Endothelial cell of umbilical vein (primary cell): Measurements from ENCODE around the gene TAT. TPM values are rescaled to one million over a fixed set of nuclear protein-coding genes. Genes with fewer than 3 reads are reported as not detected.

ENCODE experiments used
- BruUV-seq: library from RNA; stranded (reverse); fragments of 400-500 nt; replicated peaks from 2 replicates; lab custom pipeline; 2021; lab: Mats Ljungman, UMichigan
- CTCF ChIA-PET: fragments of 300-600, 350-600 bp; sonication (Branson Sonifier 250); formaldehyde crosslinking; loops from one replicate; lab custom pipeline; 2021; ENCODE audit warnings: antibody characterized with exemption, inconsistent platforms; lab: Charles Lee
- POLR2A ChIA-PET: fragments of 300-600, 350-600 bp; sonication (Branson Sonifier 250); formaldehyde crosslinking; loops from one replicate; lab custom pipeline; 2021; ENCODE audit warnings: antibody characterized with exemption, inconsistent platforms; lab: Charles Lee
- DNase-seq: peaks from one replicate; pipeline ENCODE4 v3.0.0-alpha.2; 2011; ENCODE audit warnings: low read depth, low spot score
- FAIRE-seq: peaks from 2 replicates; lab custom pipeline; 2011; peaks lifted over from hg19 to GRCh38; lab: Jason Lieb, UNC
- H2AFZ ChIP-seq: 2 replicates; pipeline ENCODE4 v1.6.0; 2012; ENCODE audit warnings: low read depth, low read length, control low read depth, inconsistent platforms
- H3K27ac ChIP-seq: 2 replicates; pipeline ENCODE4 v1.5.1; 2011; ENCODE audit warnings: low read depth, mild to moderate bottlenecking, control low read depth, low read length, moderate library complexity; ENCODE audit not compliant: insufficient read depth
- H3K27me3 ChIP-seq, 2 experiments: 2 replicates each; pipeline versions ENCODE4 v1.6.0 to v1.6.1; 2011; ENCODE audit warnings: low read length in 2 of 2, mixed read lengths in 1 of 2; ENCODE audit not compliant: control insufficient read depth in 2 of 2, insufficient read depth in 2 of 2
- H3K36me3 ChIP-seq, 2 experiments: 2 replicates in 1 of 2; 3 replicates in 1 of 2; pipeline ENCODE4 v1.5.1; 2011; ENCODE audit warnings: low read length in 2 of 2, mild to moderate bottlenecking in 1 of 2, moderate library complexity in 1 of 2; ENCODE audit not compliant: control insufficient read depth in 2 of 2, insufficient read depth in 2 of 2; ENCODE audit errors: extremely low read depth in 1 of 2
- H3K4me1 ChIP-seq: 3 replicates; pipeline ENCODE4 v1.5.1; 2011; ENCODE audit warnings: mild to moderate bottlenecking, low read length; ENCODE audit not compliant: control insufficient read depth, insufficient read depth; ENCODE audit errors: extremely low read depth
- H3K4me2 ChIP-seq: 2 replicates; pipeline ENCODE4 v1.6.1; 2011; ENCODE audit warnings: low read length, control low read depth, mixed read lengths; ENCODE audit not compliant: insufficient read depth
- H3K4me3 ChIP-seq, 3 experiments: fragments of 200-600 bp in 1 of 3; sonication (generic), shearing (Covaris generic) in 1 of 3; replicated peaks in 1 of 3; 2 replicates each; pipeline ENCODE4 v1.5.1; 2011 to 2016; ENCODE audit warnings: control low read depth in 3 of 3, low read length in 3 of 3, mild to moderate bottlenecking in 2 of 3, inconsistent platforms in 1 of 3, low read depth in 1 of 3, moderate library complexity in 1 of 3; ENCODE audit not compliant: insufficient read depth in 1 of 3
- H3K79me2 ChIP-seq: 2 replicates; pipeline ENCODE4 v1.6.0; 2012; ENCODE audit warnings: low read length, inconsistent platforms; ENCODE audit not compliant: control insufficient read depth, insufficient read depth
- H3K9ac ChIP-seq: replicated peaks from 2 replicates; pipeline ENCODE3; 2011; ENCODE audit warnings: low read length, control low read depth; ENCODE audit not compliant: insufficient read depth; ENCODE audit errors: extremely low read depth
- H3K9me1 ChIP-seq: replicated peaks from 3 replicates; pipeline ENCODE4 v1.6.0; 2011; ENCODE audit warnings: mild to moderate bottlenecking, low read length; ENCODE audit not compliant: control insufficient read depth, insufficient read depth; ENCODE audit errors: extremely low read depth
- H3K9me3 ChIP-seq: replicated peaks from 2 replicates; pipeline ENCODE4 v1.5.1; 2012; ENCODE audit warnings: low read length, inconsistent platforms; ENCODE audit not compliant: control insufficient read depth, insufficient read depth
- H4K20me1 ChIP-seq: replicated peaks from 2 replicates; pipeline ENCODE3; 2011; ENCODE audit warnings: mild to moderate bottlenecking, low read length; ENCODE audit not compliant: control insufficient read depth, insufficient read depth; ENCODE audit errors: extremely low read depth
- CTCF ChIP-seq, 2 donors: IDR thresholded peaks; 1 replicate in 1 of 2; 2 replicates in 1 of 2; pipeline ENCODE4 v1.5.1; 2011; ENCODE audit warnings: low read length in 2 of 2, mild to moderate bottlenecking in 2 of 2, moderate library complexity in 2 of 2, control low read depth in 1 of 2, inconsistent platforms in 1 of 2, low read depth in 1 of 2; ENCODE audit not compliant: insufficient read depth in 1 of 2; ENCODE audit errors: extremely low read depth in 1 of 2
- EZH2 ChIP-seq: IDR thresholded peaks from 2 replicates; pipeline ENCODE4 v1.6.1; 2012; ENCODE audit warnings: borderline replicate concordance, low read depth, mild to moderate bottlenecking, moderate library complexity, low read length, inconsistent platforms; ENCODE audit not compliant: severe bottlenecking
- FOS ChIP-seq: IDR thresholded peaks from 2 replicates; pipeline ENCODE4 v1.6.1; 2011; ENCODE audit warnings: mild to moderate bottlenecking, low read length, moderate library complexity, borderline replicate concordance; ENCODE audit not compliant: insufficient read depth
- GATA2 ChIP-seq: IDR thresholded peaks from 2 replicates; pipeline ENCODE4 v1.7.0; 2011; ENCODE audit warnings: low read depth, mild to moderate bottlenecking, moderate library complexity, mixed read lengths, low read length; ENCODE audit not compliant: insufficient read length, insufficient read depth
- JUN ChIP-seq: IDR thresholded peaks from 2 replicates; pipeline ENCODE4 v1.6.1; 2011; ENCODE audit warnings: borderline replicate concordance, low read depth; ENCODE audit not compliant: insufficient read length, insufficient read depth
- MAX ChIP-seq: IDR thresholded peaks from 2 replicates; pipeline ENCODE4 v1.6.1; 2011; ENCODE audit not compliant: insufficient read depth, insufficient read length
- MYC ChIP-seq: IDR thresholded peaks from one replicate; pipeline ENCODE4 v1.6.1; 2011; ENCODE audit warnings: mild to moderate bottlenecking, low read depth, low read length
- POLR2A ChIP-seq: IDR thresholded peaks from 2 replicates; pipeline ENCODE4 v1.6.1; 2012; ENCODE audit warnings: low read depth, mild to moderate bottlenecking, control low read depth, low read length
- POLR2AphosphoS5 ChIP-seq: IDR thresholded peaks from 2 replicates; pipeline ENCODE4 v1.6.1; 2012; ENCODE audit warnings: low read depth, mild to moderate bottlenecking, control low read depth, low read length, moderate library complexity; ENCODE audit not compliant: insufficient read depth
- dilution Hi-C: fragments of 300-500 bp; cut with MboI; formaldehyde crosslinking; loops from one replicate; pipeline ENCODE4 v1.15.0; 2019; ENCODE audit warnings: low sequenced_read_pairs; ENCODE audit not compliant: extremely low pct_ligation_motif_present
- intact Hi-C: fragments of 100-400 bp; cut with micrococcal nuclease; formaldehyde crosslinking; loops from one replicate; pipeline ENCODE4 v1.10.0; 2022
- polyA plus RNA-seq, 4 experiments: library from polyadenylated mRNA; depleted of rRNA in 3 of 4; stranded (reverse) in 3 of 4; unstranded in 1 of 4; fragments of >200 nt; gene quantifications; 2 replicates each; pipeline versions ENCODE4 v1.2.1 to v1.2.3, GENCODE V29; 2011 to 2012; ENCODE audit warnings: missing spikeins in 1 of 4
- total RNA-seq: library from RNA; stranded (reverse); gene quantifications from 2 replicates; pipeline ENCODE4 v1.2.3, GENCODE V29; 2021

The TAT gene
- total and polyA plus RNA-seq, 2 donors (not counting 3 experiments of a cell fraction or from before 2014, with no cell fraction given) = not detected

- H3K27ac ChIP-seq = no peak overlapping the region
- H3K9me1 ChIP-seq = no peaks in the 10 kb centered on the region
- CTCF ChIA-PET = interaction anchor here (1.2 kb wide), 1 partner anchor 40 kb away, joined by 4 read pairs; no protein-coding TSS in a partner anchor
- no peaks in the 10 kb centered on the region for H3K79me2 ChIP-seq
- no peaks in the 10 kb centered on the region for H3K36me3 ChIP-seq
- peaks cover 3 to 10% of the 10 kb centered on the region in 2 experiments for H3K27me3 ChIP-seq
- H3K4me2 ChIP-seq = no peak overlapping the region
- H3K9me3 ChIP-seq = no peaks in the 10 kb centered on the region
- BruUV-seq = no TSS peak
- H3K4me3 ChIP-seq = no peak overlapping the region
- no peak overlapping the region for H2AFZ ChIP-seq
- no peak for TF ChIP-seq JUN
- no peak for TF ChIP-seq FOS
- TF ChIP-seq POLR2AphosphoS5 = no peak
- TF ChIP-seq CTCF (IDR thresholded peaks at IDR 0.05; ENCODE audit: extremely low read depth in 1 of 2, insufficient read depth in 1 of 2, low read depth in 1 of 2, low read length in 2 of 2) = no peak
- no peak for TF ChIP-seq MYC
- TF ChIP-seq POLR2A = no peak
- TF ChIP-seq MAX = no peak
- no peak for TF ChIP-seq GATA2
- TF ChIP-seq EZH2 = no peak
- dilution Hi-C loops (no loop called here), intact Hi-C loops (no loop called here)
- peaks cover 2% of the 10 kb centered on the region for H3K4me1 ChIP-seq
- no peaks in the 10 kb centered on the region for H4K20me1 ChIP-seq
- FAIRE-seq = no peak
- no peak for DNase-seq
- no peak overlapping the region for H3K9ac ChIP-seq
- POLR2A ChIA-PET = no interaction called here
These were observed 6.7 kb downstream of the TAT start for GRCh38 chr16:71570144-71570543.
